HCT116 (cell line): ENCODE measurements around the gene CENPM. TPM values are rescaled to one million over a fixed set of nuclear protein-coding genes. Genes with fewer than 3 reads are reported as not detected.

Experiments used
- ATAC-seq: fragments of 200-7000 bp; cut with Tn5 transposase; 2 replicates; pipeline ENCODE4 v1.9.1; 2020; ENCODE audit warnings: mild to moderate bottlenecking, moderate library complexity
- BruUV-seq: library from RNA; stranded (reverse); fragments of 400-500 nt; replicated peaks from 2 replicates; lab custom pipeline; 2021; lab: Mats Ljungman, UMichigan
- CTCF ChIA-PET: fragments of 300-600 bp; sonication (Branson Sonifier 250); formaldehyde crosslinking; loops from one replicate; lab custom pipeline; 2021; ENCODE audit warnings: antibody characterized with exemption; lab: Charles Lee
- POLR2A ChIA-PET: fragments of 300-600, 350-600 bp; sonication (Branson Sonifier 250); formaldehyde crosslinking; loops from one replicate; lab custom pipeline; 2021; ENCODE audit warnings: antibody characterized with exemption; lab: Charles Lee
- RAD21 ChIA-PET, 2 experiments: fragments of 300-600 bp; sonication (Branson Sonifier 250); formaldehyde crosslinking; loops; one replicate each; lab custom pipeline; 2023; ENCODE audit warnings: low total read pairs in 2 of 2; ENCODE audit not compliant: uncharacterized antibody in 2 of 2, unreplicated experiment in 2 of 2, low non-redundant PET in 1 of 2; lab: Charles Lee
- DNase-seq: peaks from one replicate; pipeline ENCODE4 v3.0.0-alpha.2; 2010; ENCODE audit warnings: low read depth, low spot score
- H2AFZ ChIP-seq: fragments of 200-600 bp; shearing (Covaris generic), sonication (generic); 2 replicates; pipeline ENCODE4 v1.6.1; 2017; ENCODE audit warnings: low read depth, mixed run types, mixed read lengths, antibody characterized with exemption, low read length; ENCODE audit not compliant: poor library complexity, severe bottlenecking
- H3K27ac ChIP-seq: 2 replicates; pipeline ENCODE4 v1.5.1; 2012; ENCODE audit warnings: low read depth, low read length
- H3K27me3 ChIP-seq: fragments of 200-600 bp; sonication (generic); 2 replicates; pipeline ENCODE4 v1.6.1; 2016; ENCODE audit warnings: mixed run types, low read length, mixed read lengths; ENCODE audit not compliant: insufficient read depth
- H3K36me3 ChIP-seq, 2 experiments: fragments of 200-500 bp in 1 of 2; fragments of 200-600 bp in 1 of 2; sonication (Bioruptor generic) in 1 of 2; sonication (generic) in 1 of 2; 2 replicates each; pipeline versions ENCODE4 v1.5.1 to v1.6.1; 2014 to 2016; ENCODE audit warnings: low read length in 2 of 2, inconsistent platforms in 1 of 2, mixed read lengths in 1 of 2, mixed run types in 1 of 2; ENCODE audit not compliant: insufficient read depth in 2 of 2, control insufficient read depth in 1 of 2
- H3K4me1 ChIP-seq, 2 experiments: fragments of 200-600 bp in 1 of 2; sonication (generic) in 1 of 2; 2 replicates each; pipeline versions ENCODE4 v1.5.1 to v1.6.1; 2012 to 2017; ENCODE audit warnings: low read length in 2 of 2, inconsistent platforms in 1 of 2, mild to moderate bottlenecking in 1 of 2, mixed read lengths in 1 of 2, mixed run types in 1 of 2, moderate library complexity in 1 of 2; ENCODE audit not compliant: insufficient read depth in 2 of 2, control insufficient read depth in 1 of 2
- H3K4me2 ChIP-seq: fragments of 200-600 bp; sonication (generic); 2 replicates; pipeline ENCODE4 v1.6.1; 2017; ENCODE audit warnings: mixed run types, low read length, mixed read lengths
- H3K4me3 ChIP-seq, 2 experiments: fragments of 200-600 bp in 1 of 2; sonication (generic) in 1 of 2; replicated peaks in 1 of 2; 2 replicates each; pipeline ENCODE4 v1.5.1; 2011 to 2016; ENCODE audit warnings: low read length in 2 of 2, control low read depth in 1 of 2, low read depth in 1 of 2, mild to moderate bottlenecking in 1 of 2, mixed read lengths in 1 of 2, mixed run types in 1 of 2
- H3K79me2 ChIP-seq: fragments of 200-600 bp; sonication (generic); 2 replicates; pipeline ENCODE4 v1.6.1; 2017; ENCODE audit warnings: mild to moderate bottlenecking, mixed run types, low read length, moderate library complexity, mixed read lengths; ENCODE audit not compliant: insufficient read depth
- H3K9ac ChIP-seq: fragments of 200-600 bp; sonication (generic); 2 replicates; pipeline ENCODE4 v1.6.1; 2016; ENCODE audit warnings: low read length, mixed read lengths
- H3K9me2 ChIP-seq: fragments of 200-600 bp; sonication (generic), shearing (Covaris generic); 2 replicates; pipeline ENCODE4 v1.6.1; 2017; ENCODE audit warnings: mixed run types, mild to moderate bottlenecking, moderate library complexity; ENCODE audit not compliant: insufficient read depth
- H3K9me3 ChIP-seq, 2 experiments: fragments of 200-500 bp in 1 of 2; fragments of 200-600 bp in 1 of 2; sonication (Bioruptor generic) in 1 of 2; sonication (generic) in 1 of 2; 2 replicates each; pipeline ENCODE4 v1.6.1; 2014 to 2017; ENCODE audit warnings: low read length in 2 of 2, mixed read lengths in 2 of 2, inconsistent platforms in 1 of 2, low read depth in 1 of 2, mild to moderate bottlenecking in 1 of 2, mixed run types in 1 of 2, moderate library complexity in 1 of 2; ENCODE audit not compliant: control insufficient read depth in 1 of 2, insufficient read depth in 1 of 2
- H4K20me1 ChIP-seq: fragments of 200-600 bp; sonication (generic), shearing (Covaris generic); 2 replicates; pipeline ENCODE4 v1.6.1; 2017; ENCODE audit warnings: mixed run types, mild to moderate bottlenecking, moderate library complexity; ENCODE audit not compliant: insufficient read depth
- ATF3 ChIP-seq: IDR thresholded peaks from 2 replicates; pipeline ENCODE4 v1.6.1; 2012
- CEBPB ChIP-seq: IDR thresholded peaks from 2 replicates; pipeline ENCODE4 v1.6.1; 2012; ENCODE audit warnings: low read depth
- CTCF ChIP-seq, 3 experiments: fragments of 200-600 bp in 1 of 3; sonication (generic) in 1 of 3; IDR thresholded peaks in 2 of 3; conservative IDR thresholded peaks in 1 of 3; 2 replicates each; pipeline ENCODE4 v1.5.1; 2012 to 2017; ENCODE audit warnings: low read depth in 2 of 3, low read length in 2 of 3, antibody characterized with exemption in 1 of 3, borderline replicate concordance in 1 of 3, control low read depth in 1 of 3, mild to moderate bottlenecking in 1 of 3, mixed read lengths in 1 of 3, mixed run types in 1 of 3, moderate library complexity in 1 of 3; ENCODE audit not compliant: insufficient read depth in 1 of 3
- EGR1 ChIP-seq: IDR thresholded peaks from 2 replicates; pipeline ENCODE4 v1.6.1; 2012; ENCODE audit warnings: low read depth
- ELF1 ChIP-seq: IDR thresholded peaks from 2 replicates; pipeline ENCODE4 v1.6.1; 2012; ENCODE audit warnings: low read depth, borderline replicate concordance
- EZH2 ChIP-seq: fragments of 200-600 bp; sonication (generic); IDR thresholded peaks from 2 replicates; pipeline ENCODE4 v1.6.1; 2017; ENCODE audit warnings: antibody characterized with exemption, mixed run types
- FOSL1 ChIP-seq: IDR thresholded peaks from 2 replicates; pipeline ENCODE4 v1.6.1; 2012; ENCODE audit warnings: low read depth
- MAX ChIP-seq: IDR thresholded peaks from 2 replicates; pipeline ENCODE4 v1.6.1; 2012
- POLR2A ChIP-seq: IDR thresholded peaks from 2 replicates; pipeline ENCODE4 v1.7.0; 2011; ENCODE audit warnings: borderline replicate concordance; ENCODE audit not compliant: insufficient read depth, insufficient read length; ENCODE audit errors: extremely low read depth
- POLR2AphosphoS5 ChIP-seq: IDR thresholded peaks from 2 replicates; pipeline ENCODE4 v1.6.1; 2011; ENCODE audit warnings: mild to moderate bottlenecking, low read depth, low read length, moderate library complexity
- SP1 ChIP-seq: IDR thresholded peaks from 2 replicates; pipeline ENCODE4 v1.6.1; 2012; ENCODE audit warnings: low read depth
- SRF ChIP-seq: IDR thresholded peaks from 2 replicates; pipeline ENCODE4 v1.6.1; 2012; ENCODE audit warnings: low read depth
- TCF7L2 ChIP-seq: IDR thresholded peaks from 2 replicates; pipeline ENCODE4 v1.7.0; 2011; ENCODE audit warnings: borderline replicate concordance, inconsistent platforms; ENCODE audit not compliant: insufficient read depth, insufficient read length; ENCODE audit errors: extremely low read depth
- YY1 ChIP-seq: IDR thresholded peaks from 2 replicates; pipeline ENCODE4 v1.6.1; 2011; ENCODE audit warnings: low read length, low read depth, moderate library complexity, mild to moderate bottlenecking; ENCODE audit not compliant: insufficient replicate concordance; ENCODE audit errors: extremely low read depth
- ZBTB33 ChIP-seq: IDR thresholded peaks from 2 replicates; pipeline ENCODE4 v1.6.1; 2011; ENCODE audit warnings: mild to moderate bottlenecking, low read length, moderate library complexity; ENCODE audit not compliant: insufficient replicate concordance; ENCODE audit errors: extremely low read depth
- intact Hi-C: fragments of 100-400 bp; cut with micrococcal nuclease; formaldehyde crosslinking; loops from 2 replicates; pipeline ENCODE4 v1.10.0; 2022
- total RNA-seq: library from RNA; stranded (reverse); gene quantifications from one replicate; pipeline ENCODE4 v1.2.1, GENCODE V29; 2021; ENCODE audit not compliant: unreplicated experiment
- TF ChIP-seq, protein P1 (sequence below): IDR thresholded peaks from 2 replicates; pipeline ENCODE4 v1.6.1; 2012; ENCODE audit warnings: low read depth

The CENPM gene
- total RNA-seq, 1 experiment from 2014 or later = 44.7 TPM

DNA sequence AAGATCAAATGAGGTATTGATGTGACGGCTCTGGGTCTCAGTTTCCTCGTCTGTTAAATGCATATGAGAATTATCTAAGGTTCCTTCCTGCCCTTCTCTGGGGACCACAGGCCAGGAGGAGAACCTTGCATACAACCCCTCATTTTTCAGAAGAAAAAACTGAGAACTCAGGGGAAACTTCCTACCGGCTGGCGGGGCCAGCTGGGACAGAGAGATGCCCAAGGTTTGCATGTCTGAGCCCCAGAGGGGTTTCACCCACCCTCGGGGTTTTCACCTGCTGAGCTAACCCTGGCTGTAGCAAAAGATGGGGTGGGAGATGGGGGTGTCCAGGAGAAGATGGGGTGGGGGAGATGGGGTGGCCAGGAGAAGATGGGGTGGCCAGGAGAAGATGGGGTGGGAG lies 24.6 kb downstream of the CENPM start:
- Histone ChIP-seq H3K4me2 (no peak overlapping the region), H3K4me1 (peaks cover 9 to 24% of the 10 kb centered on the region in 2 experiments; a peak in 3 of 4 replicates), H3K9me3 (no peaks in the 10 kb centered on the region), H3K9me2 (no peaks in the 10 kb centered on the region), H3K36me3 (no peaks in the 10 kb centered on the region), H3K27me3 (no peaks in the 10 kb centered on the region), H4K20me1 (no peaks in the 10 kb centered on the region), H2AFZ (no peak overlapping the region), H3K9ac (no peak overlapping the region), H3K27ac (no peak overlapping the region), H3K79me2 (no peaks in the 10 kb centered on the region), H3K4me3 (no peak overlapping the region)
- ChIA-PET RAD21 (no interaction called here), CTCF (no interaction called here), POLR2A (interaction anchor here (0.7 kb wide), 1 partner anchor 14 kb away, joined by 3 read pairs; no protein-coding TSS in a partner anchor)
- no TSS peak for BruUV-seq
- TF ChIP-seq FOSL1 (no peak), POLR2A (no peak), SP1 (no peak), YY1 (no peak), CTCF (IDR thresholded peaks at IDR 0.05 in 2 of 3, conservative IDR thresholded peaks at IDR 0.05 in 1 of 3; ENCODE audit: borderline replicate concordance in 1 of 3, insufficient read depth in 1 of 3, low read depth in 2 of 3, low read length in 2 of 3) (no peak), EGR1 (no peak), ZBTB33 (no peak), SRF (no peak), EZH2 (no peak), TCF7L2 (no peak), ATF3 (no peak), MAX (no peak), ELF1 (no peak), CEBPB (no peak), POLR2AphosphoS5 (no peak)
- TF ChIP-seq, protein P1, sequence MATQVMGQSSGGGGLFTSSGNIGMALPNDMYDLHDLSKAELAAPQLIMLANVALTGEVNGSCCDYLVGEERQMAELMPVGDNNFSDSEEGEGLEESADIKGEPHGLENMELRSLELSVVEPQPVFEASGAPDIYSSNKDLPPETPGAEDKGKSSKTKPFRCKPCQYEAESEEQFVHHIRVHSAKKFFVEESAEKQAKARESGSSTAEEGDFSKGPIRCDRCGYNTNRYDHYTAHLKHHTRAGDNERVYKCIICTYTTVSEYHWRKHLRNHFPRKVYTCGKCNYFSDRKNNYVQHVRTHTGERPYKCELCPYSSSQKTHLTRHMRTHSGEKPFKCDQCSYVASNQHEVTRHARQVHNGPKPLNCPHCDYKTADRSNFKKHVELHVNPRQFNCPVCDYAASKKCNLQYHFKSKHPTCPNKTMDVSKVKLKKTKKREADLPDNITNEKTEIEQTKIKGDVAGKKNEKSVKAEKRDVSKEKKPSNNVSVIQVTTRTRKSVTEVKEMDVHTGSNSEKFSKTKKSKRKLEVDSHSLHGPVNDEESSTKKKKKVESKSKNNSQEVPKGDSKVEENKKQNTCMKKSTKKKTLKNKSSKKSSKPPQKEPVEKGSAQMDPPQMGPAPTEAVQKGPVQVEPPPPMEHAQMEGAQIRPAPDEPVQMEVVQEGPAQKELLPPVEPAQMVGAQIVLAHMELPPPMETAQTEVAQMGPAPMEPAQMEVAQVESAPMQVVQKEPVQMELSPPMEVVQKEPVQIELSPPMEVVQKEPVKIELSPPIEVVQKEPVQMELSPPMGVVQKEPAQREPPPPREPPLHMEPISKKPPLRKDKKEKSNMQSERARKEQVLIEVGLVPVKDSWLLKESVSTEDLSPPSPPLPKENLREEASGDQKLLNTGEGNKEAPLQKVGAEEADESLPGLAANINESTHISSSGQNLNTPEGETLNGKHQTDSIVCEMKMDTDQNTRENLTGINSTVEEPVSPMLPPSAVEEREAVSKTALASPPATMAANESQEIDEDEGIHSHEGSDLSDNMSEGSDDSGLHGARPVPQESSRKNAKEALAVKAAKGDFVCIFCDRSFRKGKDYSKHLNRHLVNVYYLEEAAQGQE = no peak
- intact Hi-C loops = no loop called here
- ATAC-seq = no peak
- DNase-seq = no peak
